GM18870 (cell line): ENCODE results near the gene RASD1.

Source experiments
- ATAC-seq: cut with Tn5 transposase; IDR thresholded peaks from one replicate; pipeline ENCODE4 v1.9.1; 2021; ENCODE audit warnings: moderate library complexity; ENCODE audit not compliant: unreplicated experiment

The RASD1 gene

DNA sequence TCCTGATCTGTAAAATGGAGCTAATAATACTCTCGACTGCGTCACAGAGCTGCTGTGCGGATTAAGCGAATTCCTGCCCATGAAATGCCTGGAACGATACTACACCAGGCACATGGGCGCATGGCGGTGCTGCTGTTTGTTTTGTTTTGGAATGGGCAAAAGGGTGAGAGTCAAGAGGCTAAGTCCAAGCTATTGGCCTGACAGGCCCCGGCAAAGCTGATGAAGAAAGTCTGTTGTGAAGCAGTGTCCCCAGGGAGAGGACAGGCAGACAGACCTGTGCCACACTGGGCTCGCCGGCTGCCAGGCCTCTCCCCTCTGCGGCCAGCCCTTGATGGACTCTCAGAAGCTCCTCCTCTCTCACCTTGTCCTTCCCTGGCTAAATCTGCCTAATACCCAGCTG lies 31.3 kb upstream of the RASD1 start:
- ATAC-seq = no peak

DNA sequence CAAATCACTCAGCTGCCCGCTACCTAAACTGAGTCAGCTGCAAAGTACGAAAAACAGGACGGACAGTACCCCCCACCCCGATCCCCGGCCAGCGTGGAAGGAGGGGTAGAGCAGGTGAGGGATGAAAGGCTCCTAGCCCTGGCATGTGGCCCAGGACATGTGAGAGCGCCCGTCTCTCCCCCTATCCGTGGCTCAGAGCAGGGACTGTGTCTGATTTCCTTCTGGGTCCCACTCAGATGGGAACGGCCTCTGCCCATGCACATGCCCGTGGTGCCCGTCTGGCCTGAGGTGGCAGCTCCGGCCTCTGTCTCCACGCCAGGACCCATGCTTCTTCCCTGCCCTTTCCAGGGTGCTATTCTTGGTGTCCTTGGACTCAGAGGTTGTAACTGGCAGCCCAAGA lies 30.2 kb upstream of the RASD1 start:
- ATAC-seq = no peak

DNA sequence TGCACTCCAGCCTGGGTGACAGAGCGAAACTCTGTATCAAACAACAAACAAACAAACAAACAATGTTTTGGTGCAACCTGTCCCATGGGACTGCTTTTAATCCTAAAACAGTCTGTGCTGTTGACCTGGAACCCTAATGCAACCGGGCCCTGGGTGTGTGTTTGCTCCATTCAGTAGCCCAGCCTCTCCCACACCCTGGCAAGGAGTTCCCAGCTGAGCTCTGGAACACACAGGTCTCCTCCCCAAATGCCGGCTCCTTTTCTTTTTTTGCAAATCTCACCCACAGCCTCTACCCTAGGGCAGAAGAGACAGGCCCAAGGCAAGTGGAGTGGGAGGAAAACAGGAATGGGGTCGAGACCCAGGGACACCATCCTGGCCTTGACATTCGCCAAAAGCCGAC lies 29.8 kb upstream of the RASD1 start:
- ATAC-seq = no peak

DNA sequence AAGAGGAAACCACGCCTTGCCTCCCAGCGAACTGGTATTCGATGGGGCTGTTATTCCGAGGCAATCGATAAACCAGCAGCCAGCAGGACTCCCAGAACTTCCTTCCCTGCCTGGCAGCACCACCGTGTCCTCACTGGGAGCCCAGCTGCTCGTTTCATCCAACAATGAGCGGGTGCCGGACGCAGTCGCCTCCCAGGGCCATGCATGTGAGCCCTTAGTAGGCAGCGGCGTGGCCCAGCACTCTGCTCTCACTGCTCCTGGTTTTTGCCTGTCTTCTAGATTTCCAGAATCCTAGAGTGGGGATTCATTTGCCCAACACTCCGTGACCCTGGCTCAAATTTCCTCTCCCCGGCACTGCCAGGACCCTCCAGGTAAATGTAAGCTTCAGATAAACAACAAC lies 29.1 kb upstream of the RASD1 start:
- ATAC-seq = no peak

DNA sequence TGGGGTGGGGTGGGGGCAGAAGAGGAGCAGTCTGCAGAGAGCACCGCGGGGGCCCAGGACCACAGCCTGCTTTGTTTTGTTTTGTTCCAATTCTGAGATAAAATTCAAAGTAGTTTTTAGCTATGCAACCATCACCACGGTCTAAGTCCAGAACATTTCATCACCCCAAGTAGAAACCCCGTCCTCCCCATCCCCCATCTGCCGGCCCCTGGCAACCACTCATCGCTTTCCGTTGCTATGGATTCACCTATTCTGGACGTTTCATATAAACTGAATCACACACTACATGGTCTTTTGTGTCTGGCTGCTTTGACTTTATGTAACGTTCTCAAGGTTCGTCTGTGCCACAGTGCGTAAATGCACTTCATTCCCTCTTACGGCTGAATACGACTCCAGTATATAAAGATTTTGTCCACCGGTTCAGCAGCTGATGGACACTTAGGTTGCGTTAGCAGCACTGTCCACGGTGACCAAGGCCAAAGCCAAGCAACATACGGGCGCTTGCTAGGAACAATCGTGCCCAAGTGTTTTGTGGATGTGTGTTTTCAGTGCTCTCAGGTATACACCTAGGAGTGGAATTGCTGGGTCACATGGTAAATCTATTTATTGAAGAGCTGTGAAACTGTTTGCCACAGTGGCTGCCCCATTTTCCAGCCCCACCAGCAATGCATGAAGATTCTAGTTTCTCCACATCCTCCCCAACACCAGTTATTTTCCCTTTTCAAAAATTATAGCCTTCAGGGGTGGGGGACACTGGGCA lies 27.7 kb upstream of the RASD1 start:
- no peak for ATAC-seq

DNA sequence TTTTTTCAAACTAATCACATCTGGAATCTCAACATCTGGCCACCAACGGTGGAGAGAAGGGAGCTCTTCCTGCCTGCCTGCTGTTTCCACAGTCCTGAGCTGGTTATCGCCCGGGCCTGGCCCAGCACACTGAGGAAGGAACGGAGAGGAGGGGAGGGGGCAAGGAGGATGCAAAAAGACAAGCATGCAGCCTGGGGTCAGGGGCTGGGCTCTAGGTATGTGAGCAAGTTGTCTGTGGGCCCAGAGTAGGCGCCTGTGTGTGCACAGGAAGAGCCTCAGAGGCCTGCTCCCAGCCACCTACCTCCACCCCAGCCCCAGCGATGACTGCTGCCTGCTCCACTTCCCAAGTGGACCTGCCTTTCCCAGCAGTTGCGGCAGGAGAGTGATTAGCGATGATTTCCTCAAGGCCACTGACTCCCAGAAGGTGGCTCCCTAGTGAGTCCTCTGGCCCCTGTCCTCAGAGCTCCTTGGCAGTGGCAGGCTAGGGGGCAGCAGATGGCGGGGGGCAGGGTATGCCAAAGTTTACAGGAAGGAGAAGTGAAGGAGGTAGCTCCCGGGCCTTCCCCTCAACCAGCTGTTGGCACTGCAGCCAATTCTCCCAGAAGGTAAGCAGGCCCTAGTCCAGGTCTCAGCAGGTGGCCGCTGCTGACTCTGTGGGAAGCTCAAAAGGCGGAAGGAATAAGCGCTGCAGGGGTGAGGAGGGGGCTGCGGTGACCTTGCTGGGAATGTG lies 27.0 kb upstream of the RASD1 start:
- ATAC-seq = no peak

DNA sequence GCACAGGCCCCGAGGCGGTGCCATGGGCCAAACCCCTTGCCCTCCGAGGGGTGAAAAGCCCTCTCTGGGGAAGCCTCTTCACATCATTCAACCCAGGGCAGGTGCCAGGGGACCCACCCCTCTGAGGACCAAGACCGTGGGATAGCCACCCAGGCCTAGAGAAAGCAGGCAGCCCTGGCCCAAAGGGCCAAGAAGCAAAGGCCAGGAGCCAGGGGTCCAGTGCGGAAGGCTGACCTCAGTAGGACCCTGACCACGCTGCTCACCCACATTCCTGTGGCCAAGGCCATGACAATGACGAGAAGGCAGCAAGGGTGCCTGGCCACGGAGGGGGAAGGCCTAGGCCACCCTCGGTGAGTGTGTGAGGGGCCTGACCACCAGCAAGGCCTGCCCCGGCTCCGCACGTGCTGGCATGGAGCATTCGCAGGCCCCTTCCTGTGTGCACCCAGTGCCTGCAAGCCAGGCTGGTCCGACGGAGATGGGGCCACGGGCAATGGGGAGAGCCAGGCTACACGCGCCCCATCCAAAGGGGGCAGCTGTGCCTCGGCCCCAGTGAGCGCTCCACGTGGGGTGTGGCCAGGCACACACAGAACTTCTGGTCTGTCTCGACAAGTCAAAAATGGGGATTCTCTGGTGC lies 24.5 kb upstream of the RASD1 start:
- ATAC-seq = no peak

DNA sequence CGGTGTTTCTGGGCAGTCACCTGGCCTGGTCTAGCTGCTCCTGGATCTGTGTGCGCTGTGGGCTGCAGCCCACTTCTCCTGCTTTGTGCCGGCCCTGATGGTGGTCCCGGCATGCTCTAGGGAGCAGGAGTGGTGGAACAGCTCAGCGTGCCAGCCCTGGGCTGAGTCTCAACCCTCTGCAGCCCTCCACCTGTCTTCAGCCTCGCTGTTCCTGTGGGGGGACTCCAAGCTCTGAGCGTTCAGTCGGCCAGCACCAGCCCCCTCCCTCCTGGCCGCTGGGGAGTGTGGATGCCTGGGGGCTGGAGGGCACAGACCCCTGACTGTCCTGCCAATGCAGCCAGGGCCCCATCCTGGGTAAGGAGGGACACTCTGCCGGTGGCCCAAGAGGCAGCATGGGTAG lies 23.7 kb upstream of the RASD1 start:
- ATAC-seq = no peak

DNA sequence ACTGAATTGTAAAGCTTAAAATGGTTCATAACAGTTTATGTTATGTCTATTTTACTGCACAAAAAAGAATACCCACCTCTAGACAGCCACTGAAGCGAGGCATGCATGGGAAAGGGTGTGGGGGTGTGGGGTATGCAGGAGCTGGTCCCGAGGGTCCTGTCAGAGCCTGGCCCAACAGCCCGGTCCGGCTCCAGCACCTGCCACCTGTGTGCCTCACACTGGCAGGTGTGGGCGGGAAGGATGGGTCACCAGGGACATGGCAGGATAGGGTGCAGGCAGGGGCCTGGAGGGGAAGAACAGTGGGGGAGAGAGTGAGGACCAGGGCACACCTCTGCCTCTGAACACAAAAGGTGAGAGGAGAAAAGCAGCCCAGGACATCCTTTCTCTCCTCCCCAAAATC lies 22.8 kb upstream of the RASD1 start:
- no peak for ATAC-seq

DNA sequence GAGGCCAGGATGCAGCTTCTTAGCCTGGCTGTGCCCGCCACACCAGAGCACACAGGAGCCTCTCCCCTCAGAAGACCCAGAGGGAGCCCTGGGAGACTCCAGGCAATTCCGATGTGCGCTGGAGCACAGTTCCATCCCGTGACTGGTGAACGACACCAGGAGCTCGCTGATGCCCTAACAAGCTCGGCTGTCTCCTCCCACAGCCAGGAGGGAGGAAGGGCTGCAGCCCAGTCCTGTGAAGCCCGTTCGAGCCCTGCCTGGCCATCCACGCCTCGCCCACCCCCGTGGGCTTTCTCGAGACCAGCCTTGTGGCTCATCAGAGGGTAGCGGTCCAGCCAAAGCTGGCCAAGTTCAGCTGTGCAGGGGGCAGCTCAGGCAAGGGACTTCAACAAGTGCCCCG lies 21.8 kb upstream of the RASD1 start:
- ATAC-seq = no peak

DNA sequence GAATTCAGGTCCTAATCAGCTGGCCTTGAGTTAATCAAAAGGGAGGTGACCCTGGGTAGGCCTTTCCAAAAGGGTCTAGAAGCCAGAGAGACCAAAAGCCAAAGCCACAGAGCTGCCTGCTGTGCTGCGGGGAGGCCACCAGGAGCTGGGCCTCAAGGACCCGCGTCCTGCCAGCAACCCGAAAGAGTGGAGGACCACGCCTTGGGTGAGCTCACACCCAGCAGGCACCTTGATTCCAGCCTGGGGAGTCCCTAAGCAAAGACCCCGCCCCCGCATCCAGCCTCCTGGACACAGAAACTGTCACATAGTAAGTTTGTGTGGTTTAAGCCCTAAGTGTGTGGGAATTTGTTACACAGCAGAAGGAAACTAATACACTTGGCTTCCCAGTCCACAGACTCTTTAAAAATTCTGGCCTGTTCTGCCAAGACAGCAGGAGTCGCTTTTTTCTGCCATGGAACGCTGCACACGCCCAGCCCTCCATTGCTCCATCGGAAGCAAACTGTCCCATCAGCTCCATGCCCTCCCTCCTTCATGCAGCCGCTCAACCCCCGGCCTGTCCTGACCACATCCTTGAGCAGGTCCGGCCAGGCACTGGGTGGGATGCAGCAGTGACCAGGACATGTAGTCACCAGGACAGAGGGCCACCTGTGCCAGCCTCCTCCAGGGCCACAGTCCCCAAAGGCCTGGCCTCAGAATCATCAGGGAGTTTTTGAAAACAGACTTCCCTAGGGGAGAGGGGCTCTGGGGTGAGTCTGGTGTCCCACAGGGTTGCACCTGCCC lies 20.9 kb upstream of the RASD1 start:
- ATAC-seq = no peak

DNA sequence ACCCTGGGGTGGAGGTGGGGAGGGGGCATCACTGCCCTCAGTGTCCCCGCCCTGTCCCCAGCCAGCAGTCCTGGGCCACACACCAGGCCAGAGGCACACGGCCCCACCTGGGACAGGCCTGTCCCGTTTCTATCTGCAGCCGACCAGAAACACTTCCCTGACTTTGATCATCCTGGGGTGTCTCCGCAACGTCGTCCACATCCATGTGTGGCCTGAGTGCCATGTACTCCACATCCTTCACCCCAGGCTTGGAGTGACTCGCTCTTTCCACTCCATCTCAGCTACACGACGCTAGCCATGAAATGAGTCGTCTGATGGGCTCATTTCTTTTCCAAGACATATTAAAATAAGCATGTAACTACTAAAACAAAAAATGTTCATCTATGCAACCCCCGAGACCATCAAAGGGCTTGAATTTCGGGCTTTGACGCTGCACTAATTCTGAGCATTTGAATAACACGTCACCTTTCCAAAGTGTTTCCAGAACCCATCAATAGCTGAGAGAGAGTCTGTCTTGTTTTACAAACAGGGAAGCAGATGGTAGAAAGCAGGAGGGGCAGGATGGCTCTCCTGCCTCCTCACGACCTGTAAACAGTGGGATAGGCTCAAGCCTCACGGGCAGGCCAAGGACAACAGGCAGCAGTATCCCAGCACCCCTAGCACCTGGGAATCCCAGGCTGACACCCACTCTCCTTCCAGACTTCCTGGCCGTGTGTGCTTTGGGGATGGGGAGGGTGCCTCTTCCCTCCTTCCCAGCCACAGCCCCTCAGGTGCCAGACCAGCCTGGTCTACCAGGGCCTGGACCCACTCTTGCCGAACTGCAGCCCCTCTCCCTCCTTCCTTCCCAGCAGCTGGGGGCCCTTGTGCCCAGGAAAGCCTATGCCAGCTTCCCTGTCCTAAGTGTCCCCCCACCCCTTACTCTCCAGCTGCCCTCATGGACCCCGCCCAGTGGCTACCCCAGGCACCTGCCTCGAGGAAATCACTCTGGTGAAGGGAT lies 20.0 kb upstream of the RASD1 start:
- ATAC-seq = no peak

DNA sequence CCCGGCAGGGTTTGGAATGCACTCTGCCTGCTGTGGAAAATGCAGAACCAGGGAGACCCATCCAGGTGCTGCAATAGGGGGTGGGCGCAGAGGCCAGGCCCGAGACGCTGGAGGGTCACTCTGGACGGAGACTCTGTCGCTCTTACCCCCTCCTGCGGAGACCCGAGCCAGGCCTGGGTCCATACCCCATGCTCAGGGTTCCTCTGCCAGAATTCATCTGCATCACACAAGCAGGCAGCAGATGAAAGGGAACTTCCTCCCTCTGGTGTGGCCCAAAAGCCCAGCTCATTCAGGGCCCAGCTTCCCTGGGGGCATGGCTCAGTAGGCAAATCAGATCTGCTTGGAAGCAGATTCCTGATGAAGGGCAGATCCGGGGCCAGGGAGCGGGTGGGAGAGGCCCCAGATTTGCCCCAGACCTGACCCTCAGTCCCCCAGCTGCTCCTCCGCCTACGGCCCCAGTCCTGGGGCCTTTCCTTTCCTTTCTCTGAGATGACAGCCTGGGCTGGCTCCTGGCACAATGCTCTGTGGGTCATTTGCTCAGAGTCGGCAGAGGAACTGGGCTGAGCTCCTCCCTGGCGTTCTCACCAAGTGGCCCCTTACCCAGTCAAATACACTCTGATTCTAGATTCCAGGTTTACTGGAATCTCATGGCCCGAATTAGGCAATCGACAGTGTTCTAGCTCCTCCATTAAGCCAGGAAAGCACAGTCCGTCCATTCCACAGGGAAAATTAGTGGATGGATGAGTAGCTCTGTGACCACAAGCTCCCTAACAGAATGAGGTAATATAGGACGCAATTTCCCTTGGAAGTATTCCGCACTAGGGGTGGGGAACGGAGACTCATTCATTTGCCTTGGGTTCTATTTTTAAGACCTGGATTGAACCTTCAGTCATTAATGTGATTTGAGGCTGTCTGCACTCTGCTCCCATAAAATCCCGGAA lies 19.1 kb upstream of the RASD1 start:
- ATAC-seq = no peak

DNA sequence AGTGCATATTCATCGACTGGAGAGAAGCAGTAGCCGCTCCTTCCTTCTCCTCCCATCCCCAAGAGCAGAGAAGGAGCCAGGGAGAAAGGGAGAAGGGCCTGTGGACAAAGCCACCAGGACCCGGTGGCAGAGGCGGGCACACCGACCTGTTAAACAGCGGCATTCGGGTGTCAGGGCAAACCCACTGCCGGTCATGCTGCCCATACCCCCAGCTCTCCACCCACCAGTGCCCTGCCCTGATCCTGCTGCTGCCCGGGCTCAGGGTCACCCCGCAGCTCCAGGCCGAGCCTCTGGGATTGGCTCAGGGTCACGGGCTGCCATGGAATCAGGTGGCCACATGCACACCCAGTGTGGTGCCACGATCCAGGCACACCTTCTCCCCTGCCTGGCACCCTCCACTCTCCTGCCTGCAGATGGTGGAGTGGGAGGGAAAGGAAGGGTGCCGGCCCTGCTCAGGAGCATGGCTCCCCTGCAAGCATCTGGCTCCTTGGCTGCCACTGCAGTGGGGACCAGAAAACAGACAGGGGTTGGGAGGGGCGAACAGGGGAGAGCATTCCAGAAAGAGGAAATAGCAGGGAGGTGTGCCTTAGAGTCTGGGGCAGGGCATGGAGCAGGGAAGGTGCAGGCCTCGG lies 18.3 kb upstream of the RASD1 start:
- ATAC-seq = no peak

DNA sequence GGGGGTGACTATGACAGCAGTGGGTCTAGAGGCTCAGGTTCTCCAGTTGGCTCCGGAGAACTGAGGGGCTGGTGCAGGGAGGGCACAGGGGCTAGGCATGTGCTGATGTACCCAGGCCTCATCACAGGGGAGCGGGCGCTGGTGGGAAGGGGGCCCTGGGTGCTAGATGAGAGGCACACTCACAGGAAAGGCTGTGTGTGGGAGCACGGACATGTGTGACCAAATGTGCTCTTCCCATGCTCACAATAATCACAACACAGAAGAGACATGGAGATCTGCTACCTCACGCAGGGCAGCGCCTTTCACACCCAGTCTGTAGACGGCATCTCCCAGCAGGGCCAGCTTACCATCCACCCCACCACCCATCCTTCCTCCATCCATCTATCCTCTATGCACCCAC lies 17.4 kb upstream of the RASD1 start:
- ATAC-seq = no peak

DNA sequence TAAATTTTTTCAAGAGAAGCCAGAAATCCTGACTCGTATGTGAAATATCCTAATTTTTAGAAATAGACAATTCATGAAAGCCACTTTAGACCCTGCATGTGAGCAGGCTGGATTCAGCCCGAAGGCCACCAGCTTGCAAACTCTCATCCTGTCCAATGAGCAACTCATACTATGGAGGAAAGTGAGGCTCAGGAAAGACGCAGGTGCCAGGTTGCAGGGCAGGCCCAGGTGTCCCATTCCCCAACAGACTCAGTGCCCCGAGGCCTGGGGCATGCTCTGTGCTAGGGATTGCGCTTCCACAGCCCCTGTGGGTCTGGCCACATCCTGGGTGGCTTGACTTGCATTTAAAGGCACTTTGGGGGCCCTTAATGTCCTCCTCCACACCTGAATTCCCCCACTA lies 16.7 kb upstream of the RASD1 start:
- ATAC-seq = no peak

DNA sequence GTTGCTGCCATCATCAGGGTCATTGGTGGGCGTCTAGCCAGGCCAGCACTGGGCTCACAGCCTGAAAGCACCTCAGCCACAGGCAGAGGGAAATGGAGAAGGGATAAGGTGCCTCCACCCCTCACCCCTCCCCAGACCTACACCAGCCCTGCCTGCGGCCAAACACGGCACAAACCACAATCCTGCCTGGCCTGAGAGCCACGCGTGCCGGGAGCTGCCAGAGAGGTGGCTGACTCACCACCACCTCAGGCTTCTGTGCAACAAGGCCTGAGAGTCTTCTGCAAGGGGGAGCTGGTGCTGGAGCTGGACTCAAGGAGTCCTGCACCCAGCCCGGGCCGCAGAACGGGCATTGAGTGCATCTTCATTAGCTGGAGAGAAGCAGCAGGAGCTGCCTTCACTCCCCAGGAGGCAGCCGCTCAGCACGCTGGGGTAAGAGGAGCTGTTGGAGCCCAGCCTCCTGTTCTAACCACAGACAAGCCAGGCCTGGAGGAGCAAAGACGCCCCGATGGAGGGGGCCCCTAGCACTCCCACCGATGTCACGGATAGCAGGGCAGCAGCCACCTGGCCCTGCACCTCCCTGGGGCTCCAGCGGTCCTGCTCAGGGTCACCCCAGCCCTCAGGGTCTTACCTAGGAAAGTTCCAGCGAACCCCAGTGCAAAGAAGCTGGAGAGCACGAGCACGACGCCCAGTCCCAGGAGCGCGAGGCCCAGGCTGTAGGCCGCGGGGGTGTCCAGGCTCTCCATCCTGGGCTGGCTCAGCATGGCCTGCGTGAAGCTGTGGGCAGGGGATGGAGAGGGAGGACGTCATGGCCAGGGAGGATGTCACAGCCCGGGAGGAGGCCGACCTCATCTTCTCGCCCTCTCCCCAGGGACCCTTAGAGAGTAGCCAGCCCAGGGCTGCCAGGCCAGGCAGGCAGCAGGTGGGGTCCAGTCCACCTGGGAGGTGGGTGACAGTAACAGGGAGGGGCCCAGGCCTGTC lies 16.0 kb upstream of the RASD1 start:
- no peak for ATAC-seq
